ENCODE measurements around the gene FRMD4A. TPM values are rescaled to one million over a fixed set of nuclear protein-coding genes. Genes with fewer than 3 reads are reported as not detected.

The FRMD4A gene
- total and polyA plus RNA-seq, 7 donors, result 2.9 to 9.1 (median 6.2) TPM

DNA sequence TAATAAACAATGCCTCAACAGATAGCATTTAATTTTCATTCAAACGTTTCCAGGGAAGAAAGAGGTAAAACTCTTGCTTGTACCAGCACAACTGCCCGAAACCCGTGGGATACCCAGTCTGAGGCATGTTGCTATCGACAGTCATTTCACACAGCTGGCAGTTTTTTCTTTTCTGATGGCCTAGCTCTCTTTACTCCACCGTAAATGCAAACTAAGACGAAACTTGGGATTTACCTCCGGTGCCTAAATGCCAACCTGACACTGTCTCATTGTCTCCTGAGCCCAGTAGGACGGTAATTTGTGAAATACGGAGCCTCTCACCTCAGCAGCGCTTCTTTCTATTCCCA is 600.4 kb downstream of the FRMD4A start:
- no peak overlapping the region for H3K4me3 ChIP-seq
- H3K4me1 ChIP-seq, result no peaks in the 10 kb centered on the region
- intact Hi-C loops (cut with DNase I), result no loop called here
- DNase-seq, result no peak
- no peaks in the 10 kb centered on the region for H3K27me3 ChIP-seq (ENCODE audit: insufficient read depth in 3 of 3, low read length in 2 of 3)
- WGBS, 3 donors, result 78 to 84% (median 83%) methylated on average over 10 of the region's 10 CpGs
- H3K27ac ChIP-seq, result no peak overlapping the region
- H3K36me3 ChIP-seq (ENCODE audit: insufficient read depth in 1 of 2, low read depth in 1 of 2), result peaks cover 0 to 9% of the 10 kb centered on the region in 2 donors
- TF ChIP-seq, protein P1, sequence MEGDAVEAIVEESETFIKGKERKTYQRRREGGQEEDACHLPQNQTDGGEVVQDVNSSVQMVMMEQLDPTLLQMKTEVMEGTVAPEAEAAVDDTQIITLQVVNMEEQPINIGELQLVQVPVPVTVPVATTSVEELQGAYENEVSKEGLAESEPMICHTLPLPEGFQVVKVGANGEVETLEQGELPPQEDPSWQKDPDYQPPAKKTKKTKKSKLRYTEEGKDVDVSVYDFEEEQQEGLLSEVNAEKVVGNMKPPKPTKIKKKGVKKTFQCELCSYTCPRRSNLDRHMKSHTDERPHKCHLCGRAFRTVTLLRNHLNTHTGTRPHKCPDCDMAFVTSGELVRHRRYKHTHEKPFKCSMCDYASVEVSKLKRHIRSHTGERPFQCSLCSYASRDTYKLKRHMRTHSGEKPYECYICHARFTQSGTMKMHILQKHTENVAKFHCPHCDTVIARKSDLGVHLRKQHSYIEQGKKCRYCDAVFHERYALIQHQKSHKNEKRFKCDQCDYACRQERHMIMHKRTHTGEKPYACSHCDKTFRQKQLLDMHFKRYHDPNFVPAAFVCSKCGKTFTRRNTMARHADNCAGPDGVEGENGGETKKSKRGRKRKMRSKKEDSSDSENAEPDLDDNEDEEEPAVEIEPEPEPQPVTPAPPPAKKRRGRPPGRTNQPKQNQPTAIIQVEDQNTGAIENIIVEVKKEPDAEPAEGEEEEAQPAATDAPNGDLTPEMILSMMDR (IDR thresholded peaks at IDR 0.05), result no peak
- no peaks in the 10 kb centered on the region for H3K9me3 ChIP-seq
- no peak for ATAC-seq

DNA sequence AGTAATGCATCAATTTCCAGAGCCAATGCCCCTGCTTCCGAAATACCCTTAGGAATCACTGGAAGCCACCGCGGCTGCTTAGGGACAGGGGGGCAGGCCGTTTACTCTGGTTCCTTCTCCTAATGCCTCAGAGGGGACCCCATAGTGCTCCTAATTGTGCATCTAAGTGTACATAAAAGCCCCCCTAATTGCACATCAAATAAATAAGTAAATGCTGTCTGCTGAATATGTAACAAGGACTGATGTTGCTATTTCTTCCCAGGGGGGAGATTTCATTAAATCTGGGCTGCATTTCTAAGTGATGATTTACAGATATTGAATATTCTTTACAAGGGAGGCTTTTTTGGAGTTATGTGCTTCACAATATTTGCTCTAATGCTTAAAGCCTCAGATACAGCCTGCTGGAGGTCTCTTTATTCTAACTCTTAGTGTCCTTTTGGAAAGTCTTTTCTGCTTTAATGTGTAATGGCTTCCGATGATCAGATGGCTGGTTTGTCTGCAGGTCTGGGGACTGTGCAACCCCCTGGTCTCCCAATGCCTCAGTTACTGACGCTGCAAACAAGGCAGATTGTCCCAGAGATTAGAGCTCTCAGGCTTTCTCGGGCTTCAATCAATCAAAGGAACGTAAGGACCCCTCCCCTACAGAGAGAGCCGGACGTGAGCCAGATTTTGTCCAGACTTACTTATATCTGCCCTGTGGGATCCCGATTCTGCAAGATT is 601.0 kb downstream of the FRMD4A start:
- Histone ChIP-seq H3K4me1 (no peaks in the 10 kb centered on the region), H3K36me3 (ENCODE audit: insufficient read depth in 1 of 2, low read depth in 1 of 2) (peaks cover 0 to 7% of the 10 kb centered on the region in 2 donors), H3K27ac (no peak overlapping the region), H3K4me3 (no peak overlapping the region), H3K27me3 (ENCODE audit: insufficient read depth in 3 of 3, low read length in 2 of 3) (no peaks in the 10 kb centered on the region), H3K9me3 (no peaks in the 10 kb centered on the region)
- no peak for ATAC-seq
- WGBS, 3 donors, result 87 to 90% (median 88%) methylated on average over 11 of the region's 11 CpGs
- intact Hi-C loops (cut with DNase I), result no loop called here
- TF ChIP-seq, protein P1 (IDR thresholded peaks at IDR 0.05), result no peak
- DNase-seq, result no peak

DNA sequence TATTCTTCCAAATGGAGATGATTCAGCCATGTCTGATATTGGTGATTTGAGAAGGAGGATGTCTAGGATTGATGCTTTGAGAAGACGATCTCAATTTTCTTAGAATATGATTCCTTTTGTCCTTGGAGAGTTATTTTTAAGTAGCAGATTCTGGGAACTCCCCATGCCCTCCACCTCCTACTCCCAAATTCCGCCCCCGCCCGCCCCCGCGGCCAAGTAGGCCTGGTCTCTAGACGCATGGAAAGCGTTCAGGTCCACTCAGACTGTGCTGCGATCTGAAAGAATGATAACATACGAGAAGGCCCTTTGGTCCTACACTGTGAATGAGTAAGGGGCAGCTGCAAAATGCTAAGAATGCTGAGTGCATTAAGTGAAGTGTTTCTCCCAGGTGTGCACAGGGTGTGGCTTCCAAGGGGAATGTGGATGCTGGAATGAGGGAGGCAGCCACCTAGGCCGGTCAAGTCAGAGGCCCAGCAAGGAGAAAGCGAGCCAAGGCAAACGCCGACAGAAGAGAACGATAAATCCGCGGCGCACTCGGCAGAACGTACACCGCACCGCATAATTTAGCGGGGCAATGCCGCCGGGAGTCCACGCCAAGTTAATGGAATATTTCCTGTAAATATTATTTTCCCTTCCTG is 601.7 kb downstream of the FRMD4A start:
- ATAC-seq (no peak), DNase-seq (no peak)
- Histone ChIP-seq H3K9me3 (no peaks in the 10 kb centered on the region), H3K36me3 (ENCODE audit: insufficient read depth in 1 of 2, low read depth in 1 of 2) (peaks cover 0 to 7% of the 10 kb centered on the region in 2 donors), H3K4me1 (no peaks in the 10 kb centered on the region), H3K27ac (no peak overlapping the region), H3K27me3 (ENCODE audit: insufficient read depth in 3 of 3, low read length in 2 of 3) (no peaks in the 10 kb centered on the region), H3K4me3 (no peak overlapping the region)
- intact Hi-C loops (cut with DNase I), result no loop called here
- TF ChIP-seq, protein P1 (IDR thresholded peaks at IDR 0.05), result no peak
- WGBS, 3 donors, result 93 to 96% (median 95%) methylated on average over 25 to 26 of the region's 26 CpGs

DNA sequence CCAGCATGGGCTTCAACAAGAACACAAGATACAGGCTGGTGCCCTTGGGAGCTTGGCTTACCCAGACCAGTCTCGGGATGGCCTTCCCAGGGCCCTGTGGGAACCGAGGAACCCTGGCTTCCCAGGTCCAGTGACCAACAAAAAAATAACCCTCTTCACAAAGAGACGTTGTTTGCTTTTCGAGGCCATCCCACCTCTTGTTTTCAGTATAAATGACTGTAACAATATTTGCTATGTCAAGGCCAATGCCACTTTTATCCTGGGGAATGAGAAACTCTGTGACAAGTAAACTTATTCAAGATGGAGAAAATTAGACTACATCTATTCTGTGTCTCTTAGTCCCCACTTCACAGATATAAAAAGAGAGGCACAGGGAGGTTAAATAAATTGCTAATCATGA is 605.1 kb downstream of the FRMD4A start:
- DNase-seq (no peak), ATAC-seq (no peak)
- H3K27me3 ChIP-seq (ENCODE audit: insufficient read depth in 3 of 3, low read length in 2 of 3), result no peaks in the 10 kb centered on the region
- 82 to 91% (median 88%) methylated on average over 4 of the region's 4 CpGs for WGBS, 3 donors
- no peaks in the 10 kb centered on the region for H3K4me1 ChIP-seq
- H3K9me3 ChIP-seq, result no peaks in the 10 kb centered on the region
- TF ChIP-seq, protein P1 (IDR thresholded peaks at IDR 0.05), result no peak
- intact Hi-C loops (cut with DNase I), result no loop called here
- no peak overlapping the region for H3K4me3 ChIP-seq
- H3K27ac ChIP-seq, result no peak overlapping the region
- no peaks in the 10 kb centered on the region for H3K36me3 ChIP-seq (ENCODE audit: insufficient read depth in 1 of 2, low read depth in 1 of 2)

All from psoas muscle (tissue), 8 donors.